Bronchial epithelial cell (primary cell): Measurements from ENCODE around the gene CDKN2A. TPM values are rescaled to one million over a fixed set of nuclear protein-coding genes. Genes with fewer than 3 reads are reported as not detected.
A peak's percentile ranks its signal among the peaks of the same experiment; 100 is the strongest.

ENCODE experiments used
- DNase-seq: peaks from one replicate; pipeline ENCODE4 v3.0.0-alpha.2; 2010; ENCODE audit warnings: low read depth
- FAIRE-seq: peaks from 2 replicates; lab custom pipeline; 2011; peaks lifted over from hg19 to GRCh38; lab: Jason Lieb, UNC
- H3K27me3 ChIP-seq: 2 replicates; pipeline ENCODE4 v1.5.1; 2011; ENCODE audit warnings: low read length; ENCODE audit not compliant: control insufficient read depth, insufficient read depth
- H3K36me3 ChIP-seq: 2 replicates; pipeline ENCODE4 v1.5.1; 2011; ENCODE audit warnings: low read length; ENCODE audit not compliant: control insufficient read depth, insufficient read depth
- H3K4me3 ChIP-seq: 2 replicates; pipeline ENCODE4 v1.5.1; 2011; ENCODE audit warnings: mild to moderate bottlenecking, low read depth, low read length, control low read depth
- CTCF ChIP-seq: IDR thresholded peaks from 2 replicates; pipeline ENCODE4 v1.5.1; 2011; ENCODE audit warnings: mild to moderate bottlenecking, moderate library complexity, low read length, control low read depth, inconsistent platforms; ENCODE audit not compliant: insufficient read depth, severe bottlenecking
- total RNA-seq: library from RNA; depleted of rRNA; stranded (reverse); fragments of >200 nt; gene quantifications from 2 replicates; pipeline ENCODE4 v1.2.1, GENCODE V29; 2014

Gene CDKN2A
- total RNA-seq, 1 donor from 2014 or later = 1.6 TPM

- FAIRE-seq (no peak), DNase-seq (no peak)
- TF ChIP-seq CTCF = no peak
- no peaks in the 10 kb centered on the region for H3K36me3 ChIP-seq
- H3K4me3 ChIP-seq = peak overlapping the region; percentile 93
- H3K27me3 ChIP-seq = no peaks in the 10 kb centered on the region
These were observed 1.2 kb downstream of the CDKN2A start for GRCh38 chr9:21993007-21993406.

GRCh38 chr9:21991072-21991959 lies 2.9 kb downstream of the CDKN2A start:
- TF ChIP-seq CTCF = no peak
- no peak for FAIRE-seq

GRCh38 chr9:21989440-21990189 lies 4.6 kb downstream of the CDKN2A start:
- no peak overlapping the region for H3K4me3 ChIP-seq

More at GRCh38 chr9:21991072-21991959, 2.9 kb downstream of the CDKN2A start:
- Histone ChIP-seq H3K4me3 (no peak overlapping the region), H3K36me3 (no peaks in the 10 kb centered on the region), H3K27me3 (no peaks in the 10 kb centered on the region)
- DNase-seq = no peak

GRCh38 chr9:21988056-21988990 lies 5.9 kb downstream of the CDKN2A start:
- DNase-seq (no peak), FAIRE-seq (no peak)
- Histone ChIP-seq H3K27me3 (no peaks in the 10 kb centered on the region), H3K4me3 (no peak overlapping the region), H3K36me3 (no peaks in the 10 kb centered on the region)
- no peak for TF ChIP-seq CTCF

More at GRCh38 chr9:21989440-21990189, 4.6 kb downstream of the CDKN2A start:
- no peaks in the 10 kb centered on the region for H3K27me3 ChIP-seq
- FAIRE-seq (no peak), DNase-seq (no peak)
- H3K36me3 ChIP-seq = no peaks in the 10 kb centered on the region
- TF ChIP-seq CTCF = no peak

- TF ChIP-seq CTCF = no peak
- FAIRE-seq (no peak), DNase-seq (no peak)
- Histone ChIP-seq H3K36me3 (no peaks in the 10 kb centered on the region), H3K27me3 (no peaks in the 10 kb centered on the region), H3K4me3 (no peak overlapping the region)
These were observed 8.1 kb downstream of the CDKN2A start for GRCh38 chr9:21985964-21986667.
